Esophagus squamous epithelium (tissue), 5 donors: ENCODE results near the gene PPL. TPM values are rescaled to one million over a fixed set of nuclear protein-coding genes. Genes with fewer than 3 reads are reported as not detected.
A peak's percentile ranks its signal among the peaks of the same experiment; 100 is the strongest.

ENCODE experiments used
- DNase-seq: peaks from one replicate; lab custom pipeline; 2025; lab: John Stamatoyannopoulos, UW
- H3K27ac ChIP-seq, 4 donors: fragments of 200-600 bp; sonication (generic); one replicate each; pipeline ENCODE4 v1.5.1; 2016 to 2019; ENCODE audit warnings: mild to moderate bottlenecking in 1 of 4
- H3K27me3 ChIP-seq, 4 donors: fragments of 200-600 bp; sonication (generic); 1 replicate in 3 of 4; 2 replicates in 1 of 4; pipeline versions ENCODE4 v1.5.1 to v1.6.0; 2017 to 2021; ENCODE audit warnings: antibody characterized with exemption in 1 of 4
- H3K36me3 ChIP-seq, 3 donors: fragments of 200-600 bp; sonication (generic); one replicate each; pipeline ENCODE4 v1.5.1; 2016 to 2019
- H3K4me1 ChIP-seq, 3 donors: fragments of 200-600 bp; sonication (generic); one replicate each; pipeline ENCODE4 v1.5.1; 2017 to 2019
- H3K4me3 ChIP-seq, 4 donors: fragments of 200-600 bp; sonication (generic); 1 replicate in 3 of 4; 2 replicates in 1 of 4; pipeline ENCODE4 v1.5.1; 2016 to 2019; ENCODE audit warnings: mild to moderate bottlenecking in 2 of 4, moderate library complexity in 1 of 4
- H3K9me3 ChIP-seq, 3 donors: fragments of 200-600 bp; sonication (generic); one replicate each; pipeline ENCODE4 v1.5.1; 2016 to 2019
- POLR2A ChIP-seq, 4 donors: fragments of 450-650 bp; IDR thresholded peaks; one replicate each; pipeline ENCODE4 v1.6.1; 2017; ENCODE audit warnings: antibody characterized with exemption in 4 of 4, mild to moderate bottlenecking in 4 of 4, moderate library complexity in 3 of 4
- WGBS, 2 donors: methylation state at CpG; one replicate each; pipeline ENCODE4 v1.1.5; 2018; 5-methylcytosine and 5-hydroxymethylcytosine counted together
- intact Hi-C: fragments of 100-400 bp; cut with DNase I; formaldehyde crosslinking; loops from one replicate; pipeline ENCODE4 v1.15.0; 2022
- total RNA-seq, 4 donors: library from RNA; depleted of rRNA; stranded (reverse); fragments of >200 nt; gene quantifications; one replicate each; pipeline ENCODE4 v1.1.0, GENCODE V29; 2016
- TF ChIP-seq, protein P1 (sequence below), 6 experiments: fragments of 450-650 bp in 4 of 6; fragments of 200-600 bp in 2 of 6; sonication (generic) in 2 of 6; IDR thresholded peaks; one replicate each; pipeline ENCODE4 v1.5.1; 2016 to 2019; ENCODE audit warnings: antibody characterized with exemption in 6 of 6, mild to moderate bottlenecking in 4 of 6, moderate library complexity in 4 of 6
- donor health status: DM: yes; HTN: yes; CAD: no.

The PPL gene
- total RNA-seq, 4 donors from 2014 or later: 504 to 1,677 (median 860) TPM

DNA sequence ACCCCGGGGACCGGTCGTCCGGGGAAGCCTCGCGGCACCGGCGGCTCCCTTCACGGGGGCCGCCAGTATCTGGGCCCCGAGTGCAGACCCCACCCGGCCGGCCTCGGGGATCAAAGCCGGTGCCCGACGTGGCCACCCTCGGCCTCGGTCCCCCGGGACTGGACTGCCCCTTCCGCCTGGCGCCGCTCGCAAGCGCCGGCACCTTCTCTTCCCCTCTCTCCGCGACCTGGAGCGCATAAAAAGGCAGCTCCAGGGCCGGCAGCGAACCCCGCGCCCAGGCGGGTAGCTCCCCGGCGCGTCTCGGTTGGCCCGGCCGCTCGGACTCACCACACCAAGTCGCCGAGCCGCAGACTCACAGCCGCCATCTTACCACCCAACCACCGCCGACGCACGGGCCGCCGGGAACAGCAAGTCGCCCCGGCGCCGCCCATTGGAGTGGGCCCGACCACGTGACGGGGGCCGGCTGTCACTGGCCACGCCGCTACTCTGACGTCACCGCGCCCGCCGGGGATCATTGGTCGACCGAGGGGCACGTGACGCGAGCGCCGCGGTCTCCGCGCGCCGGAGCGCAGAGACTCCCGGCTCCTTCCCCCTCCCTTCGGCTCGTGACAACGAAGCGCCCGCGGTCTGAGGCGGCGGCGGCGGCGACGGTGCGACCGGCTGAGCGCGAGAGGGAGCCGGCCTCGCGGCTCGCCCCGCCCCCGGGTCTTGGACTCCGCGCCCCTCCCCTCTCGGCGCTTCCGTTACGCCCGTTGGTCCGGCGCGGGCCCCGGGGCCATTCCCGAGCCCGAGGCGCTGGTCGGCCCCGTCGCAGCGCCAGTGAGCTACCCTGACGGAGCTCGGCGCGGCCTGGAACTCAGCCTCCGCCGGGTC is 89.8 kb downstream of the PPL start, which contains the start of the genes GLYR1 and UBN1:
GLYR1 (minus strand) TSS at position 388 of the 873 bp plus-strand sequence; CDS start at position 365, 23 bp downstream.
UBN1 (plus strand) TSS at position 581 of the 873 bp plus-strand sequence. CDS start 5,437 bp downstream, outside the sequence.
- peaks cover 21 to 33% (median 22%) of the 10 kb centered on the region in 3 donors for H3K36me3 ChIP-seq
- peak within 1 kb of the TSS; percentile 82 to 93 (median 84) for H3K4me3 ChIP-seq
- no peaks in the 10 kb centered on the region for H3K9me3 ChIP-seq
- WGBS, 2 donors: 0% methylated on average over 30 of the region's 126 CpGs; no CpG with 5 or more reads in 1 of the 2 donors
- intact Hi-C loops: loop anchor here (5.0 kb wide), 1 partner anchor 100 kb away; no protein-coding TSS in a partner anchor
- TF ChIP-seq, protein P1, sequence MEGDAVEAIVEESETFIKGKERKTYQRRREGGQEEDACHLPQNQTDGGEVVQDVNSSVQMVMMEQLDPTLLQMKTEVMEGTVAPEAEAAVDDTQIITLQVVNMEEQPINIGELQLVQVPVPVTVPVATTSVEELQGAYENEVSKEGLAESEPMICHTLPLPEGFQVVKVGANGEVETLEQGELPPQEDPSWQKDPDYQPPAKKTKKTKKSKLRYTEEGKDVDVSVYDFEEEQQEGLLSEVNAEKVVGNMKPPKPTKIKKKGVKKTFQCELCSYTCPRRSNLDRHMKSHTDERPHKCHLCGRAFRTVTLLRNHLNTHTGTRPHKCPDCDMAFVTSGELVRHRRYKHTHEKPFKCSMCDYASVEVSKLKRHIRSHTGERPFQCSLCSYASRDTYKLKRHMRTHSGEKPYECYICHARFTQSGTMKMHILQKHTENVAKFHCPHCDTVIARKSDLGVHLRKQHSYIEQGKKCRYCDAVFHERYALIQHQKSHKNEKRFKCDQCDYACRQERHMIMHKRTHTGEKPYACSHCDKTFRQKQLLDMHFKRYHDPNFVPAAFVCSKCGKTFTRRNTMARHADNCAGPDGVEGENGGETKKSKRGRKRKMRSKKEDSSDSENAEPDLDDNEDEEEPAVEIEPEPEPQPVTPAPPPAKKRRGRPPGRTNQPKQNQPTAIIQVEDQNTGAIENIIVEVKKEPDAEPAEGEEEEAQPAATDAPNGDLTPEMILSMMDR (IDR thresholded peaks at IDR 0.05): peak in 1 of 6 experiments; percentile 13
- peak in 3 of 4 donors; percentile 74 to 88 (median 85) for TF ChIP-seq POLR2A (IDR thresholded peaks at IDR 0.05)
- H3K27ac ChIP-seq: peak within 1 kb of the TSS; percentile 96 to 99 (median 98)
- peaks cover 27 to 64% (median 44%) of the 10 kb centered on the region in 3 donors for H3K4me1 ChIP-seq
- DNase-seq: peak; percentile 95
- H3K27me3 ChIP-seq: no peaks in the 10 kb centered on the region

DNA sequence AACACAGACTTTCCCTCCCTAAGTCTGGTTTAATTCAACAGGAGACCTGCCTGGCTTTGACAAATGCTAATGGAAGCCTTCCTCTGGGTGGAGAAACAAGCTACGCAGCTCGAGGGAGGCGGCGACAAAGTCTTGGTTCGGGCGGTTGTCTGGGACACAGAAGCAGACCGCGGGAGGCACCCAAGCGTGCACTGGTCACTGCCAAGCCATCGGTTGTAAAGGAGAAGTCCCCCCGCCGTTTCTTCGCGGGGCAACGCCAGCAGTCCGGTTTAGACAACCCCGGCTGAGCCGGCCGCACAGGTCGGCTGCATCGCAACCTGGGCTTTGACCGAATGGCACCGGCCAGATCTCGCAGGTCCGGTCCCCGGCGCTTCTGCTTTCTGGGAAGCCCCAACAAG is 90.4 kb downstream of the PPL start:
- Histone ChIP-seq H3K9me3 (no peaks in the 10 kb centered on the region), H3K27ac (peak overlapping the region; percentile 96 to 99 (median 98)), H3K4me3 (peak overlapping the region; percentile 82 to 93 (median 84)), H3K4me1 (peaks cover 27 to 58% (median 38%) of the 10 kb centered on the region in 3 donors), H3K36me3 (peaks cover 23 to 40% (median 23%) of the 10 kb centered on the region in 3 donors), H3K27me3 (no peaks in the 10 kb centered on the region)
- WGBS, 2 donors: 0 to 2% methylated on average over 2 to 12 of the region's 27 CpGs
- TF ChIP-seq, protein P1 (IDR thresholded peaks at IDR 0.05): no peak
- peak in 1 of 4 donors; percentile 27 for TF ChIP-seq POLR2A (IDR thresholded peaks at IDR 0.05)
- no peak for DNase-seq
- intact Hi-C loops: loop anchor here (5.0 kb wide), 1 partner anchor 101 kb away; no protein-coding TSS in a partner anchor

DNA sequence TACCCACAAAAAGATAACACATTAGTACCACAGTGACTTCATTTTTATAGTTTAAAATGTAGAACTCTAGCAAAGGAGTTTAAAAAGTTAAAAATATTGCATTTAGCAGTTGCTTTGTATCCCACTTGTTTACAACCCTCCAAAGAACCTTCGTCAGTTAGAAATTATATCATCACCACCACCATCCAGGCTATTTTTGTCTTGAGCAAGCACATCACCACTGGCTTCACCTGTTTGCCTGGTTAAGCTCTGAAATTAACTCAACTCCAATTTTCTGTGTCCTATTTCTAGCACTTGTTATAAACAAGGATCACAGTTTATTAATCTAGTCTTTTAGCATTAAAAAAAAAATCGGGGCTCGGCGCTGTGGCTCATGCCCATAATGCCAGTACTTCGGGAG is 96.0 kb downstream of the PPL start:
- intact Hi-C loops: no loop called here
- TF ChIP-seq POLR2A (IDR thresholded peaks at IDR 0.05): no peak
- TF ChIP-seq, protein P1 (IDR thresholded peaks at IDR 0.05): no peak
- WGBS, 2 donors: 73 to 77% methylated on average over 5 of the region's 5 CpGs

DNA sequence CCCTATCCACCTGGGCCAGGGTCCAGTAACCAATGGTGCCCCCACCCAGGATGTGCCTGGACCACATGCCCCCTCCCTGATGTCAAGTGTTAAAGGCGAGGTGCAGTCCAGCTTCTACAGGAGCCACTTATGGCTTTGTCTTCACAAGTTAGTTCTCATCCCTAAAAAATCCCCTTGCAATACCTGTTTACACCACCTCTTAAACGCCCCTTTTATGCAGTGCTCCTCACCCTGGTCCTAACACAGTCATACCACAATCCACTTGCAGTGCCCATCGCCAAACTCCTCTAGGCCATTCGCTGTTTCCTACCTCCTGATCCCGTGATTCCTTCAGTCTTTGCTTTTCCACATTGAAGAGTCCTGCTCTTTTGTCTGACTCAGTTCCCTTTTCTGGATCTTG is 97.0 kb downstream of the PPL start:
- Histone ChIP-seq H3K27me3 (no peaks in the 10 kb centered on the region), H3K27ac (no peak overlapping the region), H3K4me1 (peaks cover 0 to 8% (median 0%) of the 10 kb centered on the region in 3 donors), H3K4me3 (no peak overlapping the region), H3K36me3 (peaks cover 35 to 100% (median 38%) of the 10 kb centered on the region in 3 donors), H3K9me3 (no peaks in the 10 kb centered on the region)
- intact Hi-C loops: no loop called here
- 57 to 72% methylated on average over 5 of the region's 5 CpGs for WGBS, 2 donors
- TF ChIP-seq, protein P1 (IDR thresholded peaks at IDR 0.05): peak in 1 of 6 experiments; percentile 19
- no peak for TF ChIP-seq POLR2A (IDR thresholded peaks at IDR 0.05)
- DNase-seq: no peak

More for the DNA sequence above, 96.0 kb downstream of the PPL start:
- no peaks in the 10 kb centered on the region for H3K9me3 ChIP-seq
- H3K4me3 ChIP-seq: no peak overlapping the region
- no peak overlapping the region for H3K27ac ChIP-seq
- H3K36me3 ChIP-seq: peaks cover 35 to 95% (median 42%) of the 10 kb centered on the region in 3 donors
- DNase-seq: no peak
- H3K27me3 ChIP-seq: no peaks in the 10 kb centered on the region
- H3K4me1 ChIP-seq: peaks cover 7 to 18% (median 9%) of the 10 kb centered on the region in 3 donors
